HCT116 (cell line): ENCODE data around the gene LSM4. TPM values are rescaled to one million over a fixed set of nuclear protein-coding genes. Genes with fewer than 3 reads are reported as not detected.

Experiments
- ATAC-seq: fragments of 200-7000 bp; cut with Tn5 transposase; 2 replicates; pipeline ENCODE4 v1.9.1; 2020; ENCODE audit warnings: mild to moderate bottlenecking, moderate library complexity
- BruUV-seq: library from RNA; stranded (reverse); fragments of 400-500 nt; replicated peaks from 2 replicates; lab custom pipeline; 2021; lab: Mats Ljungman, UMichigan
- CTCF ChIA-PET: fragments of 300-600 bp; sonication (Branson Sonifier 250); formaldehyde crosslinking; loops from one replicate; lab custom pipeline; 2021; ENCODE audit warnings: antibody characterized with exemption; lab: Charles Lee
- POLR2A ChIA-PET: fragments of 300-600, 350-600 bp; sonication (Branson Sonifier 250); formaldehyde crosslinking; loops from one replicate; lab custom pipeline; 2021; ENCODE audit warnings: antibody characterized with exemption; lab: Charles Lee
- RAD21 ChIA-PET, 2 experiments: fragments of 300-600 bp; sonication (Branson Sonifier 250); formaldehyde crosslinking; loops; one replicate each; lab custom pipeline; 2023; ENCODE audit warnings: low total read pairs in 2 of 2; ENCODE audit not compliant: uncharacterized antibody in 2 of 2, unreplicated experiment in 2 of 2, low non-redundant PET in 1 of 2; lab: Charles Lee
- DNase-seq: peaks from one replicate; pipeline ENCODE4 v3.0.0-alpha.2; 2010; ENCODE audit warnings: low read depth, low spot score
- H2AFZ ChIP-seq: fragments of 200-600 bp; shearing (Covaris generic), sonication (generic); 2 replicates; pipeline ENCODE4 v1.6.1; 2017; ENCODE audit warnings: low read depth, mixed run types, mixed read lengths, antibody characterized with exemption, low read length; ENCODE audit not compliant: poor library complexity, severe bottlenecking
- H3K27ac ChIP-seq: 2 replicates; pipeline ENCODE4 v1.5.1; 2012; ENCODE audit warnings: low read depth, low read length
- H3K27me3 ChIP-seq: fragments of 200-600 bp; sonication (generic); 2 replicates; pipeline ENCODE4 v1.6.1; 2016; ENCODE audit warnings: mixed run types, low read length, mixed read lengths; ENCODE audit not compliant: insufficient read depth
- H3K36me3 ChIP-seq, 2 experiments: fragments of 200-500 bp in 1 of 2; fragments of 200-600 bp in 1 of 2; sonication (Bioruptor generic) in 1 of 2; sonication (generic) in 1 of 2; 2 replicates each; pipeline versions ENCODE4 v1.5.1 to v1.6.1; 2014 to 2016; ENCODE audit warnings: low read length in 2 of 2, inconsistent platforms in 1 of 2, mixed read lengths in 1 of 2, mixed run types in 1 of 2; ENCODE audit not compliant: insufficient read depth in 2 of 2, control insufficient read depth in 1 of 2
- H3K4me1 ChIP-seq, 2 experiments: fragments of 200-600 bp in 1 of 2; sonication (generic) in 1 of 2; 2 replicates each; pipeline versions ENCODE4 v1.5.1 to v1.6.1; 2012 to 2017; ENCODE audit warnings: low read length in 2 of 2, inconsistent platforms in 1 of 2, mild to moderate bottlenecking in 1 of 2, mixed read lengths in 1 of 2, mixed run types in 1 of 2, moderate library complexity in 1 of 2; ENCODE audit not compliant: insufficient read depth in 2 of 2, control insufficient read depth in 1 of 2
- H3K4me2 ChIP-seq: fragments of 200-600 bp; sonication (generic); 2 replicates; pipeline ENCODE4 v1.6.1; 2017; ENCODE audit warnings: mixed run types, low read length, mixed read lengths
- H3K4me3 ChIP-seq, 2 experiments: fragments of 200-600 bp in 1 of 2; sonication (generic) in 1 of 2; replicated peaks in 1 of 2; 2 replicates each; pipeline ENCODE4 v1.5.1; 2011 to 2016; ENCODE audit warnings: low read length in 2 of 2, control low read depth in 1 of 2, low read depth in 1 of 2, mild to moderate bottlenecking in 1 of 2, mixed read lengths in 1 of 2, mixed run types in 1 of 2
- H3K79me2 ChIP-seq: fragments of 200-600 bp; sonication (generic); 2 replicates; pipeline ENCODE4 v1.6.1; 2017; ENCODE audit warnings: mild to moderate bottlenecking, mixed run types, low read length, moderate library complexity, mixed read lengths; ENCODE audit not compliant: insufficient read depth
- H3K9ac ChIP-seq: fragments of 200-600 bp; sonication (generic); 2 replicates; pipeline ENCODE4 v1.6.1; 2016; ENCODE audit warnings: low read length, mixed read lengths
- H3K9me2 ChIP-seq: fragments of 200-600 bp; sonication (generic), shearing (Covaris generic); 2 replicates; pipeline ENCODE4 v1.6.1; 2017; ENCODE audit warnings: mixed run types, mild to moderate bottlenecking, moderate library complexity; ENCODE audit not compliant: insufficient read depth
- H3K9me3 ChIP-seq, 2 experiments: fragments of 200-500 bp in 1 of 2; fragments of 200-600 bp in 1 of 2; sonication (Bioruptor generic) in 1 of 2; sonication (generic) in 1 of 2; 2 replicates each; pipeline ENCODE4 v1.6.1; 2014 to 2017; ENCODE audit warnings: low read length in 2 of 2, mixed read lengths in 2 of 2, inconsistent platforms in 1 of 2, low read depth in 1 of 2, mild to moderate bottlenecking in 1 of 2, mixed run types in 1 of 2, moderate library complexity in 1 of 2; ENCODE audit not compliant: control insufficient read depth in 1 of 2, insufficient read depth in 1 of 2
- H4K20me1 ChIP-seq: fragments of 200-600 bp; sonication (generic), shearing (Covaris generic); 2 replicates; pipeline ENCODE4 v1.6.1; 2017; ENCODE audit warnings: mixed run types, mild to moderate bottlenecking, moderate library complexity; ENCODE audit not compliant: insufficient read depth
- CBX3 ChIP-seq: IDR thresholded peaks from 2 replicates; pipeline ENCODE4 v1.6.1; 2012; ENCODE audit warnings: low read depth
- EGR1 ChIP-seq: IDR thresholded peaks from 2 replicates; pipeline ENCODE4 v1.6.1; 2012; ENCODE audit warnings: low read depth
- ELF1 ChIP-seq: IDR thresholded peaks from 2 replicates; pipeline ENCODE4 v1.6.1; 2012; ENCODE audit warnings: low read depth, borderline replicate concordance
- EZH2 ChIP-seq: fragments of 200-600 bp; sonication (generic); IDR thresholded peaks from 2 replicates; pipeline ENCODE4 v1.6.1; 2017; ENCODE audit warnings: antibody characterized with exemption, mixed run types
- EZH2phosphoT487 ChIP-seq: fragments of 200-600 bp; IDR thresholded peaks from 2 replicates; pipeline ENCODE4 v1.6.1; 2018; ENCODE audit warnings: antibody characterized with exemption, borderline replicate concordance
- FOSL1 ChIP-seq: IDR thresholded peaks from 2 replicates; pipeline ENCODE4 v1.6.1; 2012; ENCODE audit warnings: low read depth
- JUND ChIP-seq: IDR thresholded peaks from 2 replicates; pipeline ENCODE4 v1.6.1; 2012
- POLR2AphosphoS5 ChIP-seq: IDR thresholded peaks from 2 replicates; pipeline ENCODE4 v1.6.1; 2011; ENCODE audit warnings: mild to moderate bottlenecking, low read depth, low read length, moderate library complexity
- RAD21 ChIP-seq: IDR thresholded peaks from 2 replicates; pipeline ENCODE4 v1.6.1; 2012; ENCODE audit warnings: low read depth, mild to moderate bottlenecking
- SIN3A ChIP-seq: IDR thresholded peaks from 2 replicates; pipeline ENCODE4 v1.6.1; 2012; ENCODE audit warnings: low read depth
- SRF ChIP-seq: IDR thresholded peaks from 2 replicates; pipeline ENCODE4 v1.6.1; 2012; ENCODE audit warnings: low read depth
- ZFX ChIP-seq: fragments of 450-650 bp; IDR thresholded peaks from 2 replicates; pipeline ENCODE4 v1.6.1; 2017
- ZNF274 ChIP-seq: fragments of 200-500 bp; sonication (Bioruptor generic); IDR thresholded peaks from 2 replicates; pipeline ENCODE4 v1.6.1; 2014; ENCODE audit warnings: mild to moderate bottlenecking, low read depth, low read length, inconsistent platforms
- intact Hi-C: fragments of 100-400 bp; cut with micrococcal nuclease; formaldehyde crosslinking; loops from 2 replicates; pipeline ENCODE4 v1.10.0; 2022
- total RNA-seq: library from RNA; stranded (reverse); gene quantifications from one replicate; pipeline ENCODE4 v1.2.1, GENCODE V29; 2021; ENCODE audit not compliant: unreplicated experiment
- TF ChIP-seq, protein P1 (sequence below): IDR thresholded peaks from 2 replicates; pipeline ENCODE4 v1.6.1; 2012
- TF ChIP-seq, protein P2 (sequence below), 3 experiments: fragments of 200-600 bp in 1 of 3; sonication (generic) in 1 of 3; IDR thresholded peaks in 2 of 3; conservative IDR thresholded peaks in 1 of 3; 2 replicates each; pipeline ENCODE4 v1.5.1; 2012 to 2017; ENCODE audit warnings: low read depth in 2 of 3, low read length in 2 of 3, antibody characterized with exemption in 1 of 3, borderline replicate concordance in 1 of 3, control low read depth in 1 of 3, mild to moderate bottlenecking in 1 of 3, mixed read lengths in 1 of 3, mixed run types in 1 of 3, moderate library complexity in 1 of 3; ENCODE audit not compliant: insufficient read depth in 1 of 3

LSM4 gene
- total RNA-seq, 1 experiment from 2014 or later = 400 TPM

DNA sequence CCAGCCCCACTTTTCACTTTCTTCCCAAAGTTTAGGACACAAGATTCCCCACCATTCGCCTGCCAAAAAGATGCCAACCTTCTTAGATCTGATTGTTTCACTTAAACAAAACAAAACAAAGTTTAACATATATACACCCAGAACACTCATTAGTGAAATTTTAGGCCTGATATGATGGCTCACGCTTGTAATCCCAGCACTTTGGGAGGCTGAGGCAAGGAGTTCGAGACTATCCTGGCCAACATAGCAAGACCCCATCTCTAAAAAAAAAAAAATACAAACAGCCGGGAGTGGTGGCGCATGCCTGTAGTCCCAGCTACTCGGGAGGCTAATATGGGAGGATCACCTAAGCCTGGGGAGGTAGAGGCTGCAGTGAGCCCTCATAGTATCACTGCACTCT, 22.4 kb upstream of the LSM4 start:
- H3K36me3 ChIP-seq = no peaks in the 10 kb centered on the region; a peak in 2 of 4 replicates
- ChIA-PET POLR2A (interaction anchor here (1.2 to 1.6 kb wide), 3 partner anchors 9 to 69 kb away, joined by 3 read pairs; partner anchors contain the start of gene GDF15), RAD21 (no interaction called here), CTCF (no interaction called here)
- no peaks in the 10 kb centered on the region for H4K20me1 ChIP-seq
- H3K79me2 ChIP-seq = no peaks in the 10 kb centered on the region
- H3K4me3 ChIP-seq = no peak overlapping the region
- no peaks in the 10 kb centered on the region for H3K9me3 ChIP-seq
- TF ChIP-seq SIN3A (no peak), JUND (no peak), RAD21 (no peak), EZH2 (no peak), ELF1 (no peak), CBX3 (no peak), FOSL1 (no peak), EZH2phosphoT487 (no peak), SRF (no peak)
- TF ChIP-seq, protein P1, sequence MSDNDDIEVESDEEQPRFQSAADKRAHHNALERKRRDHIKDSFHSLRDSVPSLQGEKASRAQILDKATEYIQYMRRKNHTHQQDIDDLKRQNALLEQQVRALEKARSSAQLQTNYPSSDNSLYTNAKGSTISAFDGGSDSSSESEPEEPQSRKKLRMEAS = no peak
- H3K9ac ChIP-seq = peak overlapping the region; percentile 17; the same call in 1 of the 2 replicates
- no peaks in the 10 kb centered on the region for H3K27me3 ChIP-seq
- H2AFZ ChIP-seq = no peak overlapping the region
- no peaks in the 10 kb centered on the region for H3K9me2 ChIP-seq
- no TSS peak for BruUV-seq
- intact Hi-C loops = no loop called here
- DNase-seq = no peak
- no peak for ATAC-seq
- H3K4me2 ChIP-seq = peak overlapping the region; percentile 59
- no peak overlapping the region for H3K27ac ChIP-seq
- H3K4me1 ChIP-seq = peaks cover 28 to 65% of the 10 kb centered on the region in 2 experiments

DNA sequence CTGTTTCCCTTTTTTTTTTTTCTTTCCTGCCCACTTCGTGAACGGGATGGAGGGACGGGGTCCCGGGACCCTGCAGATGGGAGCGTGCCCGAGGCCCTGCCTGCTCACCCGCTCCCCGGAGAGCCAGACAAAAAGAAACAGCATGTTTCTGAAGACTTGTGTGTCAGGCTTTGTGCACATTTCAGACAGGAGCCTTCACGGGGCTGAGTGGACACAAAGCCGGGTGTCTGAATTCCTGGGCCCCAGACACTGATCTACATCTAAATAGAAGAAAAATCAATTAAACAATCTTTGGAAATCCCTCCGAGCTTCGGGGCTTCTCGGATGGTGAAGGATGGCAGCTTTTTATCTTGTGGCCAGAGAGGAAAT, 21.7 kb upstream of the LSM4 start:
- H3K36me3 ChIP-seq = no peaks in the 10 kb centered on the region; a peak in 2 of 4 replicates
- DNase-seq (no peak), ATAC-seq (no peak)
- no TSS peak for BruUV-seq
- peak overlapping the region; percentile 33; the same call in 1 of the 2 replicates for H3K9ac ChIP-seq
- H3K79me2 ChIP-seq = no peaks in the 10 kb centered on the region
- peak overlapping the region; percentile 59 for H3K4me2 ChIP-seq
- intact Hi-C loops = loop anchor here (5.0 kb wide), 1 partner anchor 67 kb away; no protein-coding TSS in a partner anchor
- no peak overlapping the region; the same call in 1 of the 2 replicates for H3K27ac ChIP-seq
- ChIA-PET POLR2A (no interaction called here), CTCF (interaction anchor here (1.4 kb wide), 1 partner anchor 16 kb away, joined by 4 read pairs; no protein-coding TSS in a partner anchor)
- H4K20me1 ChIP-seq = no peaks in the 10 kb centered on the region
- H3K4me3 ChIP-seq = no peak overlapping the region
- TF ChIP-seq, protein P2, sequence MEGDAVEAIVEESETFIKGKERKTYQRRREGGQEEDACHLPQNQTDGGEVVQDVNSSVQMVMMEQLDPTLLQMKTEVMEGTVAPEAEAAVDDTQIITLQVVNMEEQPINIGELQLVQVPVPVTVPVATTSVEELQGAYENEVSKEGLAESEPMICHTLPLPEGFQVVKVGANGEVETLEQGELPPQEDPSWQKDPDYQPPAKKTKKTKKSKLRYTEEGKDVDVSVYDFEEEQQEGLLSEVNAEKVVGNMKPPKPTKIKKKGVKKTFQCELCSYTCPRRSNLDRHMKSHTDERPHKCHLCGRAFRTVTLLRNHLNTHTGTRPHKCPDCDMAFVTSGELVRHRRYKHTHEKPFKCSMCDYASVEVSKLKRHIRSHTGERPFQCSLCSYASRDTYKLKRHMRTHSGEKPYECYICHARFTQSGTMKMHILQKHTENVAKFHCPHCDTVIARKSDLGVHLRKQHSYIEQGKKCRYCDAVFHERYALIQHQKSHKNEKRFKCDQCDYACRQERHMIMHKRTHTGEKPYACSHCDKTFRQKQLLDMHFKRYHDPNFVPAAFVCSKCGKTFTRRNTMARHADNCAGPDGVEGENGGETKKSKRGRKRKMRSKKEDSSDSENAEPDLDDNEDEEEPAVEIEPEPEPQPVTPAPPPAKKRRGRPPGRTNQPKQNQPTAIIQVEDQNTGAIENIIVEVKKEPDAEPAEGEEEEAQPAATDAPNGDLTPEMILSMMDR (IDR thresholded peaks at IDR 0.05 in 2 of 3, conservative IDR thresholded peaks at IDR 0.05 in 1 of 3; ENCODE audit: borderline replicate concordance in 1 of 3, insufficient read depth in 1 of 3, low read depth in 2 of 3, low read length in 2 of 3) = no peak
- TF ChIP-seq ZFX = no peak
- TF ChIP-seq POLR2AphosphoS5 = no peak
- TF ChIP-seq SIN3A = no peak
- TF ChIP-seq ZNF274 = no peak
- TF ChIP-seq EGR1 = no peak
- no peak for TF ChIP-seq EZH2phosphoT487
- TF ChIP-seq ELF1 = no peak
- TF ChIP-seq JUND = no peak
- TF ChIP-seq, all 23 proteins: peak for 0
- Histone ChIP-seq H2AFZ (no peak overlapping the region), H3K9me3 (no peaks in the 10 kb centered on the region), H3K9me2 (no peaks in the 10 kb centered on the region), H3K27me3 (no peaks in the 10 kb centered on the region), H3K4me1 (peaks cover 35 to 70% of the 10 kb centered on the region in 2 experiments)
- RAD21 ChIA-PET = interaction anchor here in 1 of 2 experiments (0.6 kb wide), 1 partner anchor 43 kb away, joined by 3 read pairs; no protein-coding TSS in a partner anchor
